ENCODE results near the gene TRPV3.

DNA sequence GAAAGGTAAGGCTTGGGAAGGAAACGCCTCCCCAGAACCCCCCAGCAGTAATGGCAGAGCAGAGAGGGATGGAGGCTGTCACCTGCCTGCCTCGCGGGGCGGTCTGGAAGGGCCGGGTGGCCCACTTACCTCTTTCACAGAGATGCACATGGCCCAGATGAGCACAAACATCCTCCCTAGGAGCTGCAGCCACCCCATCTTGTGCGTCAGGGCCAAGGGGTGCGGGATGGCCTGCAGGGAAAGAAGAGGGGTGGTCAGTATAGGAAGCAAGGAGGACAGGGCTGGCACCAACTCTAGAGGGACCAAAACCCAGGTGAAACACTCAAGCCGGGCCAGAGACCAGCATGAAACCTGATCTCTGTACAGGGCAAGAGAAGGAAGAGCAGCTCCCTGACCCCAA, 29.7 kb downstream of the TRPV3 start:
- no peak for TF ChIP-seq POLR2A (IDR thresholded peaks at IDR 0.05; ENCODE audit: low read depth, low read length)
- TF ChIP-seq TAF1 (IDR thresholded peaks at IDR 0.05; ENCODE audit: low read depth, low read length): no peak
- TF ChIP-seq POLR2AphosphoS5 (IDR thresholded peaks at IDR 0.05; ENCODE audit: low read depth, low read length): no peak
- no peak for TF ChIP-seq SPI1 (IDR thresholded peaks at IDR 0.05; ENCODE audit: low read depth, low read length)
